Stimulated activated CD8-positive, alpha-beta memory T cell treated with anti-CD3 and anti-CD28 coated beads, Interleukin-4, amount 100 ng/mL, for 48 hours (primary cell): ENCODE results near the gene AURKB.
"Not testable (repeated sequence)": the region's sequence is repeated elsewhere in the genome, so short reads cannot be mapped to it uniquely, and the experiment has no call there.

ENCODE experiments used
- DNase-seq: peaks from one replicate; pipeline ENCODE4 v3.0.0-alpha.2; 2020

The AURKB gene

GRCh38 chr17:8209907-8210760 lies at the start of gene AURKB:
AURKB (minus strand) TSS chr17:8210575; CDS start chr17:8210224, 351 bp downstream.
- DNase-seq, result peak; percentile 95

- no peak for DNase-seq
Observed at GRCh38 chr17:8257801-8258200, 47.4 kb upstream of the AURKB start.

- DNase-seq, result no peak
Observed at GRCh38 chr17:8256691-8257090, 46.3 kb upstream of the AURKB start.

- no peak for DNase-seq
Observed at GRCh38 chr17:8256291-8256690, 45.9 kb upstream of the AURKB start.

GRCh38 chr17:8255499-8255898 lies 45.1 kb upstream of the AURKB start:
- DNase-seq, result no peak

- no peak for DNase-seq
Observed at GRCh38 chr17:8254881-8255280, 44.5 kb upstream of the AURKB start.

GRCh38 chr17:8253801-8254200 lies 43.4 kb upstream of the AURKB start:
- no peak for DNase-seq

GRCh38 chr17:8251411-8251810 lies 41.0 kb upstream of the AURKB start:
- DNase-seq, result not testable (repeated sequence)

- DNase-seq, result no peak
Observed at GRCh38 chr17:8249621-8250500, 39.5 kb upstream of the AURKB start.

- peak; percentile 99 for DNase-seq
Observed at GRCh38 chr17:8248751-8249607, 38.6 kb upstream of the AURKB start, which contains the start of gene PFAS. PFAS (plus strand) TSS chr17:8249289; CDS start chr17:8253938, 4,649 bp downstream.

GRCh38 chr17:8244768-8245167 lies 34.4 kb upstream of the AURKB start:
- DNase-seq, result no peak

- DNase-seq, result peak; percentile 35
Observed at GRCh38 chr17:8243827-8244226, 33.5 kb upstream of the AURKB start.

- no peak for DNase-seq
Observed at GRCh38 chr17:8237886-8238285, 27.5 kb upstream of the AURKB start.

GRCh38 chr17:8237175-8237574 lies 26.8 kb upstream of the AURKB start:
- DNase-seq, result no peak

GRCh38 chr17:8235676-8236075 lies 25.3 kb upstream of the AURKB start:
- no peak for DNase-seq

- no peak for DNase-seq
Observed at GRCh38 chr17:8234361-8235270, 24.2 kb upstream of the AURKB start.

GRCh38 chr17:8231701-8232100 lies 21.3 kb upstream of the AURKB start:
- no peak for DNase-seq

- DNase-seq, result no peak
Observed at GRCh38 chr17:8227238-8227581, 16.8 kb upstream of the AURKB start.

GRCh38 chr17:8226536-8227237 lies 16.3 kb upstream of the AURKB start:
- DNase-seq, result peak; percentile 82

GRCh38 chr17:8225813-8226535 lies 15.6 kb upstream of the AURKB start:
- peak; percentile 90 for DNase-seq
